ENCODE data around the gene STPG1.

Gene STPG1

DNA sequence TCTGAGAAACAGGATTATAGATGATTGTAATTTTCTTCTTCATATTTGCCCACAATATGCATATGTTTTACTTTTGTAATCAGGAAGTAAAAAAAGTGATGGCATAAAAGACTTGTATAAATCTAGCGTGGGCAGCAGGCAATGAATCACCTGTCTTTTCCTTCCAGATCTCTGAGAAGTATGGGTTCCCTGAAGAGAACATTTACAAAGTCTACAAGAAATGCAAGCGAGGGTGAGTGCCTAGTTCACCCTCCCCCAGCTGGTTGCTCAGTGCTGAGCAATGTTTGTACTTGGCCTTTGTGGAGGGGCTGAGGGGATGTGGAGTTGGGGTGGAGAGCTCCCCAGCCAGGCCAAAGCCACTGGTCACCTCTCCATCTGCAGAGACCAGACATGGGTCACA is 63.7 kb downstream of the STPG1 start:
- H3K27me3 ChIP-seq (ENCODE audit: insufficient read depth, poor library complexity, severe bottlenecking): no peaks in the 10 kb centered on the region
- DNase-seq (ENCODE audit: low read depth in 1 of 2, low spot score in 1 of 2): no peak

DNA sequence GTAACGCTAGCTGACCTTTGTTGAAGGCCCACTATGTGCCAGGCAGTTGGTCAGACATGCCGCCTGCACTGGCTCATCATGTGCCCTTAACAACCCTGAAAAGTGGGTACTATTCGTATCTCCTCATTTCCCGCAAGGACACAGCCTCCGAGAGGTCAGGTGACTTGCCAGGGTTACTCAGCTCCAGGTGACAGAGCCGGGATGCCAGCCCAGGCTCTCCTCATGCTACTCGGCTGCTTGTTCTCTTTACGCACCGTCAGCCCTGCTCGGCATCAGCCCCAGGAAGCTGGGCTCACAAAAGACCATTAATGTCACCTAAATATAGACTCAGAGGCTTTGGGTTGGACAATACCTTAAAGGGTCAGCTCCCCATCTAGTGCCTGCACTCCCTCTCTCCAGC is 65.4 kb downstream of the STPG1 start:
- no peak for DNase-seq (ENCODE audit: low read depth in 1 of 2, low spot score in 1 of 2)
- Histone ChIP-seq H3K27ac (replicated peaks) (no peak overlapping the region), H3K4me3 (replicated peaks; ENCODE audit: insufficient read depth, low read length) (no peak overlapping the region), H3K27me3 (ENCODE audit: insufficient read depth, poor library complexity, severe bottlenecking) (no peaks in the 10 kb centered on the region)
- TF ChIP-seq SPI1 (IDR thresholded peaks at IDR 0.05; ENCODE audit: borderline replicate concordance, low read depth) (no peak), GABPA (IDR thresholded peaks at IDR 0.05; ENCODE audit: low read depth) (no peak), POLR2AphosphoS5 (IDR thresholded peaks at IDR 0.05; ENCODE audit: low read depth) (no peak)
- TF ChIP-seq, protein P1, sequence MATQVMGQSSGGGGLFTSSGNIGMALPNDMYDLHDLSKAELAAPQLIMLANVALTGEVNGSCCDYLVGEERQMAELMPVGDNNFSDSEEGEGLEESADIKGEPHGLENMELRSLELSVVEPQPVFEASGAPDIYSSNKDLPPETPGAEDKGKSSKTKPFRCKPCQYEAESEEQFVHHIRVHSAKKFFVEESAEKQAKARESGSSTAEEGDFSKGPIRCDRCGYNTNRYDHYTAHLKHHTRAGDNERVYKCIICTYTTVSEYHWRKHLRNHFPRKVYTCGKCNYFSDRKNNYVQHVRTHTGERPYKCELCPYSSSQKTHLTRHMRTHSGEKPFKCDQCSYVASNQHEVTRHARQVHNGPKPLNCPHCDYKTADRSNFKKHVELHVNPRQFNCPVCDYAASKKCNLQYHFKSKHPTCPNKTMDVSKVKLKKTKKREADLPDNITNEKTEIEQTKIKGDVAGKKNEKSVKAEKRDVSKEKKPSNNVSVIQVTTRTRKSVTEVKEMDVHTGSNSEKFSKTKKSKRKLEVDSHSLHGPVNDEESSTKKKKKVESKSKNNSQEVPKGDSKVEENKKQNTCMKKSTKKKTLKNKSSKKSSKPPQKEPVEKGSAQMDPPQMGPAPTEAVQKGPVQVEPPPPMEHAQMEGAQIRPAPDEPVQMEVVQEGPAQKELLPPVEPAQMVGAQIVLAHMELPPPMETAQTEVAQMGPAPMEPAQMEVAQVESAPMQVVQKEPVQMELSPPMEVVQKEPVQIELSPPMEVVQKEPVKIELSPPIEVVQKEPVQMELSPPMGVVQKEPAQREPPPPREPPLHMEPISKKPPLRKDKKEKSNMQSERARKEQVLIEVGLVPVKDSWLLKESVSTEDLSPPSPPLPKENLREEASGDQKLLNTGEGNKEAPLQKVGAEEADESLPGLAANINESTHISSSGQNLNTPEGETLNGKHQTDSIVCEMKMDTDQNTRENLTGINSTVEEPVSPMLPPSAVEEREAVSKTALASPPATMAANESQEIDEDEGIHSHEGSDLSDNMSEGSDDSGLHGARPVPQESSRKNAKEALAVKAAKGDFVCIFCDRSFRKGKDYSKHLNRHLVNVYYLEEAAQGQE (IDR thresholded peaks at IDR 0.05; ENCODE audit: insufficient replicate concordance, low read depth): no peak
- TF ChIP-seq, protein P2, sequence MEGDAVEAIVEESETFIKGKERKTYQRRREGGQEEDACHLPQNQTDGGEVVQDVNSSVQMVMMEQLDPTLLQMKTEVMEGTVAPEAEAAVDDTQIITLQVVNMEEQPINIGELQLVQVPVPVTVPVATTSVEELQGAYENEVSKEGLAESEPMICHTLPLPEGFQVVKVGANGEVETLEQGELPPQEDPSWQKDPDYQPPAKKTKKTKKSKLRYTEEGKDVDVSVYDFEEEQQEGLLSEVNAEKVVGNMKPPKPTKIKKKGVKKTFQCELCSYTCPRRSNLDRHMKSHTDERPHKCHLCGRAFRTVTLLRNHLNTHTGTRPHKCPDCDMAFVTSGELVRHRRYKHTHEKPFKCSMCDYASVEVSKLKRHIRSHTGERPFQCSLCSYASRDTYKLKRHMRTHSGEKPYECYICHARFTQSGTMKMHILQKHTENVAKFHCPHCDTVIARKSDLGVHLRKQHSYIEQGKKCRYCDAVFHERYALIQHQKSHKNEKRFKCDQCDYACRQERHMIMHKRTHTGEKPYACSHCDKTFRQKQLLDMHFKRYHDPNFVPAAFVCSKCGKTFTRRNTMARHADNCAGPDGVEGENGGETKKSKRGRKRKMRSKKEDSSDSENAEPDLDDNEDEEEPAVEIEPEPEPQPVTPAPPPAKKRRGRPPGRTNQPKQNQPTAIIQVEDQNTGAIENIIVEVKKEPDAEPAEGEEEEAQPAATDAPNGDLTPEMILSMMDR (IDR thresholded peaks at IDR 0.05; ENCODE audit: insufficient read depth, low read length): no peak

More for the DNA sequence above, 63.7 kb downstream of the STPG1 start:
- Histone ChIP-seq H3K27ac (replicated peaks) (no peak overlapping the region), H3K4me3 (replicated peaks; ENCODE audit: insufficient read depth, low read length) (no peak overlapping the region)
- TF ChIP-seq POLR2AphosphoS5 (IDR thresholded peaks at IDR 0.05; ENCODE audit: low read depth): no peak
- TF ChIP-seq, protein P2 (IDR thresholded peaks at IDR 0.05; ENCODE audit: insufficient read depth, low read length): no peak
- TF ChIP-seq GABPA (IDR thresholded peaks at IDR 0.05; ENCODE audit: low read depth): no peak

DNA sequence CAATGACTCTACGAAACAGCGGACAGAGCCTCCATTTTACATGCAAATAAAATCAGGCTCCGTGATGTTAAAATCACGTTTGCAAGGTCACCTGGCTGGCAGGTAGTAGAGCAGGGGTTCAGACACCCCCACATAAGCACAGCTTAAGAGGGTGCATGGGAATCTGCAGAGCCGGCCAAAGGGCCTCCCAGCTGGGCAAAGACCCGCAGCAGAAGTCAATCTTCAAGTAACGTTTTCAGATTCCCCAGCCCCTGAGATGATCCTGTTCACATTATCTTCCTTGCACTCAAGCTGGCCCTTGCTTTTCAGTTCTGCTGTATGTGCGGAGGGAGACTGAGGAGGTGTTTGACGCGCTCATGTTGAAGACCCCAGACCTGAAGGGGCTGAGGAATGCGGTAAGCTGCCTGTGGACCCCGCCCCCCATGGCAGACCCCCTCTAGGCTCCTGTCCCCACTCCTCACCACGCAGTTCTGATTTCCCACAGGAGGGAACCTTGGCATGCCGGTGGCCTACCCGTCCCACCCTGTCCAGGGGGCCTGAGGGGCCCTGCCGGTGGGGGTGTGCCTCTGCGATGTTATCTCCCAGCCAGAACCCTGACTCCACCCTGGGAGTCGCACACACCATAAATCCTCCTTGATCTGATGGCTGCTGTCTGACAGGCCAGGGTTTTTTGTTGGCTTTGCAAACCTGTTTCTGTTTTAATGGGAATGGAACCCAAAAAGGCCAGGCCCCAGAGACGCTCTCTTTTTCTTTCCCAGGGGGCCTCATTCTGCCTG is 66.2 kb downstream of the STPG1 start:
- Histone ChIP-seq H3K4me3 (replicated peaks; ENCODE audit: insufficient read depth, low read length) (no peak overlapping the region), H3K27ac (replicated peaks) (no peak overlapping the region), H3K27me3 (ENCODE audit: insufficient read depth, poor library complexity, severe bottlenecking) (no peaks in the 10 kb centered on the region)
- TF ChIP-seq POLR2AphosphoS5 (IDR thresholded peaks at IDR 0.05; ENCODE audit: low read depth) (no peak), SPI1 (IDR thresholded peaks at IDR 0.05; ENCODE audit: borderline replicate concordance, low read depth) (no peak), GABPA (IDR thresholded peaks at IDR 0.05; ENCODE audit: low read depth) (no peak)
- TF ChIP-seq, protein P1 (IDR thresholded peaks at IDR 0.05; ENCODE audit: insufficient replicate concordance, low read depth): no peak
- TF ChIP-seq, protein P2 (IDR thresholded peaks at IDR 0.05; ENCODE audit: insufficient read depth, low read length): no peak
- no peak for DNase-seq (ENCODE audit: low read depth in 1 of 2, low spot score in 1 of 2)
